SKM-1 treated with dmso at 0.1 percent for 144 hours (cell line): ENCODE data around the gene CFHR1.
"Not testable (repeated sequence)": the region's sequence is repeated elsewhere in the genome, so short reads cannot be mapped to it uniquely, and the experiment has no call there.

Experiments
- DNase-seq: peaks from one replicate; lab custom pipeline; 2025; ENCODE audit not compliant: unreplicated experiment; lab: John Stamatoyannopoulos, UW

CFHR1 gene

DNA sequence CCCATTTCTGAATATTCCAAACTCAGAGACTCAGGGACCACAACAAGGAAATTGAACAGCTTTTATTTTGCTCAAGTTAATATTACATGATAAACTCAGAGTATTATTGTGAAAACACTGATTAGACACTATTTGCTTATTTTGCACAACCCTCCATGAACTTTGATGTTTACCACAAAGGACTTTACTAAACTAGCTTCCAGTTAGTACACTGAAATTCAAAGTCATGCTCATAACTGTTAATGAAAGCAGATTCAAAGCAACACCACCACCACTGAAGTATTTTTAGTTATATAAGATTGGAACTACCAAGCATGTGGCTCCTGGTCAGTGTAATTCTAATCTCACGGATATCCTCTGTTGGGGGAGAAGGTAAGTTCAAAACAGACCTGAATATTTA is at the start of gene CFHR1:
Gene CFHR1, plus strand, starts transcription at position 201 of the 400 bp plus-strand sequence. Its CDS starts 114 bp downstream, at position 315.
- not testable (repeated sequence) for DNase-seq

DNA sequence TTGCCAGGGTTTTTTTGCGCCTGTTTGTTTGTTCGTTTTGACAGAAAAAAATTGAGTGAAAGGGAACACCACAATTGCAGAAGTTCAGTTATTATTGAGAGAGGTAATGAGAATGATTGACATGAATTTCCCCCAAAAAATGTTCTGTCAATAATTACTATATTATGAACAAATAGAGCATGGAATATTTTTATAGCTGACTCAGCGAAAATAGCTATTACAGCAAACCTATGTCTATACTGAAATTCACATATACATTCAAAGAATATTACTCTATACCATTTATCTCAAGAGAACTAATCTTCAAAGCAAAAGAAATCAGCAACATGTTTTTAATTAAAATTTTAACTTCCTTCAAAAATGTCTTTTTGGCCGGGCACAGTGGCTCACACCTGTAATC is 49.7 kb upstream of the CFHR1 start:
- DNase-seq, result not testable (repeated sequence)

DNA sequence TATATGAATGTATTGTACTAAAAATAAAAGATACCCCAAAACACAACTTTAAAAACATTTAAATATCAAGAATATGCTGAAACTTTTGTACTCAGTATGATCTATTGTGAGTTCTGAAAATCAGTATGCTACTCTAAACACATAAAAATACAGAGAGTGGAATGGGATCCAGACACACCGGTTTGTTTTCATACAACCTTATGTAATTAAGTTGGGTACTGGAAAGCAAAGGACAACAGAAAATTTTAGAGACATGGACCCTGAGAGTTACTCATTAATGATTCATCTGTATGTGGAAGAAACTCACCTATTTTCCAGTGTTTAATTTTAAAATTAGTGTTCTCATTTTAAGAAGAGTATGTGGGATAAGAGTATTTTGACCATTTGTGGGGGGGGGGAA is 45.8 kb upstream of the CFHR1 start:
- no peak for DNase-seq

DNA sequence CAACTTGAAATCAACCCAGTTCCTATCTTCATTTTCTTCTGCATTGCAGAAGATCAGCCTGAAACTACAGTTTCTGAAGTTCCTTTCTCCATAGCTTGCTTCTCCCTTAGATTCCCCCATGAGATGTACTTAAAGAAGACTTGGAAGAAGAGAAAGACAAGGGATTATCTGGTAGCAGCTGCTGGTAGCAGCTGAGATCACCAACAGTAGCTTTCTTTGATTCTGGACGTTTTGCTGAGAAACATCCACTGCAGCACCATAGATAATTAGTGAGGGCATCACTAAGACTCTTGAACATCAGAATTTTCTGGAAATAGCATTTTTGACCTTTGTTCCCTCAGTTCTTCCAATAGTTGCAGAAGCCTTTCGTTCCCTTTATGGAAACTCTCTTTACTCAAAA is 45.4 kb upstream of the CFHR1 start:
- no peak for DNase-seq

DNA sequence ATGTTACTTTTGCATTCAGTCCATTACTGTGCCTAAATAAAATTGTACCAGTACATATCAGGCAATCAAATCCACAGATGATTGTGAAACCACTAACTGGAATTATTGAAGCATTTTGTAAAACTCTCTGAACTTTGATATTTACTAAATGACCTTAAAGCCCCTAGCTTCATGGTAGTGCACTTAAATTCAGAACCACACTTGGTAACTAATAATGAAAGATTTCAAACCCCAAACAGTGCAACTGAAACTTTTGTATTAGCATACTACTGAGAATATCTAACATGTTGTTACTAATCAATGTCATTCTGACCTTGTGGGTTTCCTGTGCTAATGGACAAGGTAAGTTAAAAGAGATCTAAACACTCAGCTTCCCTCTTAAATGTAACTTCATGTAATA is 44.9 kb upstream of the CFHR1 start, which contains the start of gene CFHR3:
Gene CFHR3, plus strand, starts transcription at position 238 of the 400 bp plus-strand sequence. Its CDS starts 47 bp downstream, at position 285.
- DNase-seq, result no peak

DNA sequence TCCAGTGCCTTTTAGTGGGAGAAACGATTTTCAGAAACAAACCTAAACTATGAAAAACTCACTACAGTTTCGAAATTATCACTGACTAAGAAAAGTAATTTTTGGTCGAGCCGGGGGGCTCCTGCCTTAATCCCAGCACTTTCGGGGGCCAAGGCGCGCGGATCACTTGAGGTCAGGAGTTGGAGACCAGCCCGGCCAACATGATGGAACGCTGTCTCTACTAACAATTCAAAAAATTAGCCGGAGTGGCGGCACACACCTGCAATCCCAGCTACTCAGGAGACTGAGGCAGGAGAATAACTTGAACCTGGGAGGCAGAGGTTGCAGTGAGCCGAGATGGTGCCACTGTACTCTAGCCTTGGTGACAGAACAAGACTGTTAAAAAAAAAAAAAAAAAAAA is 41.9 kb upstream of the CFHR1 start:
- no peak for DNase-seq

DNA sequence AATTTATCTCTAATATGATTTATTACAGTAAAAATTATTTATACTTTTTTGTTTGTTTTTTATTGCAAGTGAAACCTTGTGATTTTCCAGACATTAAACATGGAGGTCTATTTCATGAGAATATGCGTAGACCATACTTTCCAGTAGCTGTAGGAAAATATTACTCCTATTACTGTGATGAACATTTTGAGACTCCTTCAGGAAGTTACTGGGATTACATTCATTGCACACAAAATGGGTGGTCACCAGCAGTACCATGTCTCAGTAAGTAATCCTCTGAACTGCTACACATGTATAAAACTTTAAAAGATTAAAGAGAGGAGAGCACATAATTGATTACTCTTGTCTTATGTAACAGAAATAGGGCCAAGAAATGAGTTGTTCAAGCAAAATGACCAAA is 40.4 kb upstream of the CFHR1 start:
- no peak for DNase-seq

DNA sequence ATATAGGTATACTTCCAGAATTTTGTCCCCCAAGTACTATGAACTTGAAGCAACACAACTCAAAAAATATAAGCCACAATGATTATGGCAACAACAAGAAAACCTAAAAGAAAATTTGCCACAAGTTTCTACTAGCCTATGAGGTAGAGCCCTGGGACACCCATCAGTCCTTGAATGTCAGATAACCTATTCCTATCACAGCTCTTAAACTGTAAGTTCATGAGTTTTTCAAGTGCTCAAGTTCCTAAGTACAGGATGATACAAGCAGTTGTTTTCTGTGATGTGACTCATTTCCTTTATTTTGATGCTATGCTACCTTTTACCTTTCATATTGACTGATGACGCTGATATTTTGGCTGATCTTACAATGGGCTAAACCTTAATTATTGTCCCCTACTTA is 28.3 kb upstream of the CFHR1 start:
- not testable (repeated sequence) for DNase-seq

DNA sequence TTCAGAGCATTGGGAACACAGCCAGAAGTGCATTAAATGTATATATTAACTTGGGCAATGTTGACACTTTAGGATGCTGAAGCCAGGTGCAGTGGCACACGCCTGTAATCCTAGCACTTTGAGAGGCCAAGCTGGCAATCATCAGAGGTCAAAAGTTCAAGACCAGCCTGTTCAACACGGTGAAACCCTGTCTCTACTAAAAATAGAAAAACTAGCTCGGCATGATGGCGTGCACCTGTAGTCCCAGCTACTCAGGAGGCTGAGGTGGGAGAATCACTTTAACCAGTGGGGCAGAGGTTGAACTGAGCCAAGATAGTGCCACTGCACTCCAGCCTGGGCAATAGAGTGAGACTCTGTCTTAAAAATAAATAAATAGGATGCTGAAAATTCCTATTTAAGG is 25.4 kb upstream of the CFHR1 start:
- DNase-seq, result not testable (repeated sequence)

DNA sequence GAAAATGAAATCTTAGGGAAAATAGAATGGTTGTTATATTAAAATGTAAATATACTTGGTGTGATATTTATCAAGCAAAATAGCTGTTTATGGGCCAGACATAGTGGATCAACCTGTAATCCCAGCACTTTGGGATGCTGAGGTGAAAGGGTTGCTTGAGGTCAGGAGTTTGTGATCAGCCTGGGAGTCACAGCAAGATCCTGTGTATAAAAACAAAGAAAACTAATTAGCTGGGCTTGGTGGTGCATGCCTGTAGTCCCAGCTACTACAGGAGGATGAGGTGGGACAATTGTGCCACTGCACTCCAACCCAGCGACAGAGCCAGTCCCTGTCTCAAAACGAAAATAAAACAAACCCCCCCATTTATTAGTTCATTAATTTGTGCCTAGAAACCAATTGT is 21.6 kb upstream of the CFHR1 start:
- no peak for DNase-seq

DNA sequence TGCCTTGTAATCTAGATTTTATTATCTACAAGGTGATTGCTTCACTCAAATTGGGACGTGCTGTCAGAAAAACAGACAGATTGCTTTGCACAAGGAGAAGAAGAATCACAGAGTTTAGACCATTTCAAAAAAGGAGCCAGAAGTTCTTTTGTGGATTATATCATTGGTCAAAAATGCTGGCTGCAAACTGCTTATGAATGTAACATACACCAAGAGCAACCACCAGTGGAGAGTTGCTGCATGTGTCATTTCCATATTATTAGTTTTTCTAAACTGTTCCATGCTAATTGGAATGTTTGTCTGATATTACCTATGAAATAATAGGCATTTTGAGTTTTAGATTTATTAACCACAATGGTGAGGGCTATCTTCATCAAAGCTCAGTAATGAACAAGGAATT is 17.6 kb upstream of the CFHR1 start:
- DNase-seq, result not testable (repeated sequence)

DNA sequence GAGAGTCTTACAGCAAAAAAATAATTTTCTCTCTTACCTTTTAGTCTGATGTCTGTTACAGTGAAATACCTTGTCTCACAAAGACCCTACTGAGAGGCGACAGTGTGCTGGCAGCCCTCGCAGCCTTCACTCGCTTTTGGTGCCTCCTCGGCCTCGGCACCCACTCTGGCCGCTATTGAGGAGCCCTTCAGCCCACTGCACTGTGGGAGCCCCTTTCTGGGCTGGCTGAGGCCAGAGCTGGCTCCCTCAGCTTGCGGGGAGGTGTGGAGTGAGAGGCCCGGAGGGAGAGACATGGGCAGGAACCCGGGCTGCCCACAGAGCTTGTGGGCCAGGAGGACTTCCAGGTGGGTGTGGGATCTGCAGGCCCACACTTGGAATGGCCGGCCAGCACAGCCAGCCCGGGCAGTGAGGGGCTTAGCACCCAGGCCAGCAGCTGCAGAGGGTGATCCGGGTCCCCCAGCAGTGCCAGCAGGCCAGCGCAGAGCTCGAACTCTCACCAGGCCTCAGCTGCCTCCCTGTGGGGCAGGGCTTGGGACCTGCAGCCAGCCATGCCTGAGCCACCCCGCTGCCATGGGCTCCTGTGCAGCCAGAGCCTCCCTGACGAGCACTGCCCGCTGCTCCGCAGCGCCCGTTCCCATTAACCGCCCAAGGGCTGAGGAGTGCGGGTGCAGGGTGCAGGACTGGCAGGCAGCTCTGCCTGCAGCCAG is 10.8 kb upstream of the CFHR1 start:
- no peak for DNase-seq

DNA sequence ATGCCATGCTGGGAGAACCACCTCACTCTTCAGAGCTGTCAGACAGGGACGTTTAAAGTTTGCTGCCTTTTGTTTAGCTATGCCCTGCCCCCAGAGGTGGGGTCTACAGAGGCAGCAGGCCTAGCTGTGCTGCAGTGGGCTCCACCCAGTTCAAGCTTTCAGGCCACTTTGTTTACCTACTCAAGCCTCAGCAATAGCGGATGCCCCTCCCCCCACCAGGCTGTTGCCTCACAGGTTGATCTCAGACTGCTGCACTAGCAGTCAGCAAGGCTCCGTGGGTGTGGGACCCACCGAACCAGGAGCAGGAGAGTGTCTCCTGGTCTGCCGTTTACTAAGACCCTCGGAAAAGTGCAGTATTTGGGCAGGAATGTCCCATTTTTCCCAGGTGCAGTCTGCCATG is 2.1 kb upstream of the CFHR1 start:
- not testable (repeated sequence) for DNase-seq

DNA sequence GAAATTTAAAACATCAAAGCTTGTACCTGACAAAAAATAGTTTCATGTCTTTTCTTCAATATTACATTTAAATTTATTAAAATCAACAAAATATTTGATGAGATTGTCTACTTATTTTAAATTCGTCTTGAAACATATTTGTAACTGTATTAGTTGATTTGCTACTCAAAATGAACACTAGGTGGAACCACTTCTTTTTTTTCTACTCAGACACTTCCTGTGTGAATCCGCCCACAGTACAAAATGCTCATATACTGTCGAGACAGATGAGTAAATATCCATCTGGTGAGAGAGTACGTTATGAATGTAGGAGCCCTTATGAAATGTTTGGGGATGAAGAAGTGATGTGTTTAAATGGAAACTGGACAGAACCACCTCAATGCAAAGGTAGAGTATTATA is 8.3 kb downstream of the CFHR1 start:
- DNase-seq, result peak; percentile 34

DNA sequence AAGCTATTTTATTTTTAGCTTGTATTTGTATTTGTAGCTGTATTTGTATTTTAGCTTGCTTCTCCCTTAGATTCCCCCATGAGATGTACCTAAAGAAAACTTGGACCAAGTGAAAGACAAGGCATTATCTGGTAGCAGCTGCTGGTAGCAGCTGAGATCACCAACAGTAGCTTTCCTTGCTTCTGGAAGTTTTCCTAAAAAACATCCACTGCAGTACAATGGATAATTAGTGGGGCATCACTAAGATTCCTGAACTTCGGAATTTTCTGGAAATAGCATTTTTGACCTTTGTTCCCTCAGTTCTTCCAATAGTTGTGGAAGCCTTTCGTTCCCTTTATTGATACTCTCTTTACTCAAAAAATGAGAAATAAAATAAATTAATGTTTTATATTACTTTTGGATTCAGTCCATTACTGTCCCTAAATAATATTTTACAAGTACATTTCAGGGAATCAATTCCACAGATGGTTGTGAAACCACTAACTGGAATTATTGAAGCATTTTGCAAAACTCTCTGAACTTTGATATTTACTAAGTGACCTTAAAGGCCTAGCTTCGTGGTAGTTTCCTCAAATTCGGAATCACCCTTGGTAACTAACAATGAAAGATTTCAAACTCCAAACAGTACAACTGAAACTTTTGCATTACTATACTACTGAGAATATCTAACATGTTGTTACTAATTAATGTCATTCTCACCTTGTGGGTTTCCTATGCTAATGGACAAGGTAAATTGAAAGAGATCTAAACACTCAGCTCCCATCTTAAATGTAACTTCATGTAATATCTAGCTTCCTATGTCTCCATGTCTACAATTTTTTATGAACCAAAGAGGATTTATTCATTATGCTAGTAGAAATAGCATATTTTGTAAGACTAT is 30.3 kb downstream of the CFHR1 start:
- not testable (repeated sequence) for DNase-seq

DNA sequence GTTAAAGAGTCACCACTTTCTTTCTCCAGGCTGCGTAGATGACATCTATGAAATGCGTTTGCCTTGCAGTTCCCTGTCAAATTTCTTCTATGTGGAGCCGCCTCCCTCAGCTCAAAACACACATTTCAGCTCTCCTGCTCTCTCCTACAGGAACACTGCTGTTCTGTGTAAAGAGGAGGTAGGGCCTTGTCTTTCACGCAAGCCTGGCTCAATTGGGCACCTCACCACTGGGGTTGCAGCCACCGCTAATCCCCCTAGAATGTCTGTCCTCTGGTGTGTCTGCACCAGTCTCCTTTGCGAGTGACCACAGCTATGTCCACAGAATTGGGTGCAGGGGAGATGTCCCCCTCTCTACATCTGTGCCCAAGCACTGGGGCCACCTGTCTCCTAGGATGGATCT is 36.5 kb downstream of the CFHR1 start:
- no peak for DNase-seq

DNA sequence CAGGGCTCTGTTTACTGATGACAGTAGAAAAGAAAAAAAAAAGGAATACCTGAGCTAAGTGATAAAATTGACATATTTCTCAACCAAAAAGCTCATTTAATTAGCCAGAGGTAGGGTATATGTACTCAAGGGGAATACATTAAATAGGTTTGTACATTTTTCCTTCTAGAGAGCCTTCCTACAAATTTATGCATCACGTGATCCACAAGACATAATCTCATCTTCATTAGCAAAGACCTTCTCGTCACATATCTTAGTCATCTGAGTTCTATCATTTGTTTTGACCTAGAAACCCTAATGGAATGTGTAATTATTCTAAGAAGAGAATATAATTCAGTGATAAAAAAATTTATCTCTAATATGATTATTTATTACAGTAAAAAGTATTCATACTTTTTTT is 37.7 kb downstream of the CFHR1 start:
- DNase-seq, result no peak

DNA sequence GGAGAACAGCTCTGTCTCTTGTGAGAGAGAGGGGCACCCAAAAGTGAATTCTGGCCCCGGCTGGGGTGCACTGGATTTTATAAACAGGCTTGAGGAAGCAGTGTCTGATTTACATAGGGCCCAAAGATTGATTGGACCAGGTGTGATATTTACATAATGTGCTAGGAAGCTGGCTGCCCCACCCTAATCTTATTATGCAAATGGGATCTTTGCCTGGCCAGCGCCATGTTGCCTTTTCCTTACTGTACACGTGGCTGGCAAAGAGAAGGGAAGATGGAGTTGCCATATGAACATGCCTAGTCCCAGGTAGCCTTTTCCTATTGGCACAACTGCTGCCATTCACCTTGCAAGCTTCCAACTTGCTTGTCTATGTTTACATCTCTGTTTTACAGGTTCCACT is 39.3 kb downstream of the CFHR1 start:
- DNase-seq, result no peak

DNA sequence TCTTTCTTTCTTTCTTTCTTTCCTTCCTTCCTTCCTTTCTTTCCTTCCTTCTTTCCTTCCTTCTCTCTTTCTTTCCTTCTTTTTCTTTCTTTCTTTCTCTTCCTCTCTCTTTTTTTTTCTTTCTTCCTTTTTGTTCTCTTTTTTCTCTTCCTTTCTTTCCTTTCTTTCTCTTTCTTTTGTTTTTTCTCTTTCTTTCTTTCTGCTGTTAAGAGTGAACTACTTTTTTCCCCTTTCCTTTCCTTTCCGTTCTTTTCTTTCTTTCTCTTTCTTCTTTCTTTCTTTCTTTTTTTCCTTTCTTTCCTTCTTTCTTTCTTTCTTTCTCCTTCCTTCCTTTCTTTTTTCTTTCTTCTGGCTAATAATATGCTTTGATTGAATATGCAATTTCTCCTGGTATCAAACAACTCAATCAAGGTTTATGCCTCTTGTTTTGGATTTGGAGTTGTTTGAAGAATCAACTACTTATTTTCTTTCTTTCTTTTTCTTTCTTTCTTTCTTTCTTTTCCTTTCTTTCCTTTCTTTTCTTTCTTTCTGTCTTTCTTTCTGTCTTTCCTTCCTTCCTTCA is 40.9 kb downstream of the CFHR1 start:
- no peak for DNase-seq

DNA sequence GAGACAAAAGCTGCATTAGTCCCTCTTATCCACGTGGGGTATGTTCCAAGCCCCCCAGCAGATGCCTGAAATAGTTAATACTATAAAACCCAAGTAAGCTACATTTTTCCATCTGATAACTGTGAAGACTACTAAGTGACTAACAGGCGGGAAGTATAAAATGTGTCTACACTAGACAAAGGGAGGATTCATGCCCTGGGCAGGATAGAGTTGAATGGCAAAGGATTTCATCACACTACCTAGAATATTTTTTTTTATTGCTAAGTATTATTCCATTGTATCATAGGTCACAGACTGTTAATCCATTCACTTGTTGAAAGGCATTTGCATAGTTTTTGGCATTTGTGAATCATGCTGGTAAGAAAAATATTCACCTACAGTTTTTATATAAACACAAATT is 41.9 kb downstream of the CFHR1 start:
- no peak for DNase-seq

DNA sequence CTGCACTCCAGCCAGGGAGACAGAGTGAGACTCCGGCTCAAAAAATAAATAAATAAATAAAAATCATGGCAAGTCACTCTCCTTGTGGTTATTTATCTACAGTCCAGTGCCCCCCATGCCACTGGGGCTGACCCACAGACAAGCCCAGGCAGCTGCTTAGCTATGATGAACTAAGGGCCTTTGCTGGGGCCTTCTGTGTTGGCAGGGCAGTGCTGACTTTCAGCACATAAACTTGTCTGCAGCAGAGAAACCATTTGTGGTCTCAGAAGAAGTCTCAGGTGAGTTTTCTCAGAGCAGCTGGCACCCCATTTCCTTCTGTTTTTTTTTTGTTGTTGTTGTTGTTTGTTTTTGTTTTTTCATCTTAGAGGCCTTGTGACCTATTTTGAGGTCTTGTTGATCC is 47.4 kb downstream of the CFHR1 start:
- no peak for DNase-seq

DNA sequence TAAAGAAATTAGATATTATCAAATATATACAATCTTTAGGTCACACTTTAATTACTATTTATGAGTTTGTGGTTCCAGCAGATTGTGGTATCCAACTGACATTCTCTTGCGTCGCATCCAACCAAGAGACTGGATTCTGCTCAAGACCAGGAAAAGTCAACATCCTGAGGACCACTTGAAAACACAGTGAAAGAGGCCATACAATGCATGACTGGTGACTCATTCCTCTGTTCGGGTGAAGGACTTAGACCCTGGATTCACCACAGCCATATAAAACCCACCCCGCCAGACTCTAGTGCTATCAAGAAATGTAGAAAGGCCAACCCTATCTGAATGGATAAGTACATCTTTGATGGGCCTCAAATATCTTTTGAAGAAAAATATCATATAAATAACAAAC is 53.9 kb downstream of the CFHR1 start:
- no peak for DNase-seq
